Measurements from ENCODE around the gene WDPCP.
"Not testable (repeated sequence)": the region's sequence is repeated elsewhere in the genome, so short reads cannot be mapped to it uniquely, and the experiment has no call there.

Gene WDPCP

GRCh38 chr2:63301481-63301880 lies 286.8 kb downstream of the WDPCP start:
- no peak overlapping the region for H3K4ac ChIP-seq (ENCODE audit: low read depth in 1 of 2, low read length in 2 of 2)
- H2AK5ac ChIP-seq (ENCODE audit: low read length, severe bottlenecking): no peak overlapping the region
- H4K91ac ChIP-seq (ENCODE audit: low read length): no peak overlapping the region
- H2BK12ac ChIP-seq (ENCODE audit: low read length in 2 of 2): no peak overlapping the region
- H3K79me1 ChIP-seq (replicated peaks; ENCODE audit: low read length, poor library complexity, severe bottlenecking): no peaks in the 10 kb centered on the region
- H2AFZ ChIP-seq (ENCODE audit: low read depth, low read length): no peak overlapping the region
- H3K4me3 ChIP-seq (ENCODE audit: insufficient read depth in 1 of 2, low read depth in 1 of 2, low read length in 2 of 2): no peak overlapping the region
- H2BK15ac ChIP-seq (ENCODE audit: low read depth, poor library complexity, severe bottlenecking): no peak overlapping the region
- H3K4me1 ChIP-seq (ENCODE audit: control insufficient read depth, insufficient read depth, low read depth, low read length): no peaks in the 10 kb centered on the region
- H3K27me3 ChIP-seq (ENCODE audit: control insufficient read depth in 1 of 2, insufficient read depth in 1 of 2, low read length in 2 of 2): no peaks in the 10 kb centered on the region
- H2BK120ac ChIP-seq (ENCODE audit: low read depth, low read length): no peak overlapping the region
- H3K9ac ChIP-seq (ENCODE audit: low read length): no peak overlapping the region
- H3K36me3 ChIP-seq (ENCODE audit: control insufficient read depth in 1 of 2, insufficient read depth in 2 of 2, low read depth in 1 of 2, low read length in 2 of 2): no peaks in the 10 kb centered on the region
- no peak overlapping the region for H3K14ac ChIP-seq (ENCODE audit: low read length in 2 of 2)
- peaks cover 59% of the 10 kb centered on the region for H3K9me3 ChIP-seq (ENCODE audit: control insufficient read depth, low read length)
- no peak overlapping the region for H3K4me2 ChIP-seq (ENCODE audit: low read length, poor library complexity, severe bottlenecking)
- no peak overlapping the region for H3K18ac ChIP-seq (ENCODE audit: low read depth in 1 of 2, low read length in 2 of 2)
- H4K8ac ChIP-seq (ENCODE audit: low read length): no peak overlapping the region
- H3K23ac ChIP-seq (ENCODE audit: low read length in 2 of 2): no peak overlapping the region
- H3K27ac ChIP-seq (ENCODE audit: low read length, poor library complexity, severe bottlenecking): no peak overlapping the region
- no peak overlapping the region for H2BK5ac ChIP-seq (ENCODE audit: low read depth, low read length, poor library complexity, severe bottlenecking)
- DNase-seq: no peak
- 72% methylated on average over 1 of the region's 1 CpG for WGBS

GRCh38 chr2:63300835-63301234 lies 287.4 kb downstream of the WDPCP start:
- Histone ChIP-seq H3K18ac (ENCODE audit: low read depth in 1 of 2, low read length in 2 of 2) (no peak overlapping the region), H3K4ac (ENCODE audit: low read depth in 1 of 2, low read length in 2 of 2) (no peak overlapping the region), H3K23ac (ENCODE audit: low read length in 2 of 2) (no peak overlapping the region), H2BK5ac (ENCODE audit: low read depth, low read length, poor library complexity, severe bottlenecking) (no peak overlapping the region), H3K4me1 (ENCODE audit: control insufficient read depth, insufficient read depth, low read depth, low read length) (no peaks in the 10 kb centered on the region), H2AK5ac (ENCODE audit: low read length, severe bottlenecking) (no peak overlapping the region), H2BK120ac (ENCODE audit: low read depth, low read length) (no peak overlapping the region), H4K8ac (ENCODE audit: low read length) (no peak overlapping the region), H2AFZ (ENCODE audit: low read depth, low read length) (no peak overlapping the region), H3K36me3 (ENCODE audit: control insufficient read depth in 1 of 2, insufficient read depth in 2 of 2, low read depth in 1 of 2, low read length in 2 of 2) (no peaks in the 10 kb centered on the region), H3K9ac (ENCODE audit: low read length) (no peak overlapping the region), H3K9me3 (ENCODE audit: control insufficient read depth, low read length) (peaks cover 63% of the 10 kb centered on the region), H3K4me2 (ENCODE audit: low read length, poor library complexity, severe bottlenecking) (no peak overlapping the region), H3K27ac (ENCODE audit: low read length, poor library complexity, severe bottlenecking) (no peak overlapping the region), H3K14ac (ENCODE audit: low read length in 2 of 2) (no peak overlapping the region), H3K27me3 (ENCODE audit: control insufficient read depth in 1 of 2, insufficient read depth in 1 of 2, low read length in 2 of 2) (no peaks in the 10 kb centered on the region), H2BK12ac (ENCODE audit: low read length in 2 of 2) (no peak overlapping the region), H4K91ac (ENCODE audit: low read length) (no peak overlapping the region), H2BK15ac (ENCODE audit: low read depth, poor library complexity, severe bottlenecking) (no peak overlapping the region), H3K4me3 (ENCODE audit: insufficient read depth in 1 of 2, low read depth in 1 of 2, low read length in 2 of 2) (no peak overlapping the region), H3K79me1 (replicated peaks; ENCODE audit: low read length, poor library complexity, severe bottlenecking) (no peaks in the 10 kb centered on the region)
- DNase-seq: no peak
- 89% methylated on average over 2 of the region's 2 CpGs for WGBS

- Histone ChIP-seq H3K4me1 (ENCODE audit: control insufficient read depth, insufficient read depth, low read depth, low read length) (no peaks in the 10 kb centered on the region), H2BK120ac (ENCODE audit: low read depth, low read length) (no peak overlapping the region), H3K4ac (ENCODE audit: low read depth in 1 of 2, low read length in 2 of 2) (no peak overlapping the region), H3K9ac (ENCODE audit: low read length) (no peak overlapping the region), H2BK15ac (ENCODE audit: low read depth, poor library complexity, severe bottlenecking) (no peak overlapping the region), H3K9me3 (ENCODE audit: control insufficient read depth, low read length) (peaks cover 29% of the 10 kb centered on the region), H2AFZ (ENCODE audit: low read depth, low read length) (no peak overlapping the region), H3K27me3 (ENCODE audit: control insufficient read depth in 1 of 2, insufficient read depth in 1 of 2, low read length in 2 of 2) (no peaks in the 10 kb centered on the region), H4K8ac (ENCODE audit: low read length) (no peak overlapping the region), H2BK12ac (ENCODE audit: low read length in 2 of 2) (no peak overlapping the region), H3K36me3 (ENCODE audit: control insufficient read depth in 1 of 2, insufficient read depth in 2 of 2, low read depth in 1 of 2, low read length in 2 of 2) (no peaks in the 10 kb centered on the region), H3K23ac (ENCODE audit: low read length in 2 of 2) (no peak overlapping the region), H3K14ac (ENCODE audit: low read length in 2 of 2) (no peak overlapping the region), H3K79me1 (replicated peaks; ENCODE audit: low read length, poor library complexity, severe bottlenecking) (no peaks in the 10 kb centered on the region), H4K91ac (ENCODE audit: low read length) (no peak overlapping the region), H2AK5ac (ENCODE audit: low read length, severe bottlenecking) (no peak overlapping the region), H3K18ac (ENCODE audit: low read depth in 1 of 2, low read length in 2 of 2) (no peak overlapping the region), H3K27ac (ENCODE audit: low read length, poor library complexity, severe bottlenecking) (no peak overlapping the region), H3K4me2 (ENCODE audit: low read length, poor library complexity, severe bottlenecking) (no peak overlapping the region), H3K4me3 (ENCODE audit: insufficient read depth in 1 of 2, low read depth in 1 of 2, low read length in 2 of 2) (no peak overlapping the region), H2BK5ac (ENCODE audit: low read depth, low read length, poor library complexity, severe bottlenecking) (no peak overlapping the region)
- no peak for DNase-seq
- 100% methylated on average over 1 of the region's 1 CpG for WGBS
Measured at GRCh38 chr2:63287956-63288355, 300.3 kb downstream of the WDPCP start.

GRCh38 chr2:63286520-63286919 lies 301.8 kb downstream of the WDPCP start:
- H3K27ac ChIP-seq (ENCODE audit: low read length, poor library complexity, severe bottlenecking); H2AK5ac ChIP-seq (ENCODE audit: low read length, severe bottlenecking); H3K18ac ChIP-seq (ENCODE audit: low read depth in 1 of 2, low read length in 2 of 2); H2AFZ ChIP-seq (ENCODE audit: low read depth, low read length); H3K9ac ChIP-seq (ENCODE audit: low read length); H4K8ac ChIP-seq (ENCODE audit: low read length); H3K4me1 ChIP-seq (ENCODE audit: control insufficient read depth, insufficient read depth, low read depth, low read length); H2BK5ac ChIP-seq (ENCODE audit: low read depth, low read length, poor library complexity, severe bottlenecking); H3K36me3 ChIP-seq (ENCODE audit: control insufficient read depth in 1 of 2, insufficient read depth in 2 of 2, low read depth in 1 of 2, low read length in 2 of 2); H3K4me3 ChIP-seq (ENCODE audit: insufficient read depth in 1 of 2, low read depth in 1 of 2, low read length in 2 of 2); H3K4ac ChIP-seq (ENCODE audit: low read depth in 1 of 2, low read length in 2 of 2); H3K23ac ChIP-seq (ENCODE audit: low read length in 2 of 2); H2BK12ac ChIP-seq (ENCODE audit: low read length in 2 of 2); H3K4me2 ChIP-seq (ENCODE audit: low read length, poor library complexity, severe bottlenecking); H3K14ac ChIP-seq (ENCODE audit: low read length in 2 of 2); H2BK15ac ChIP-seq (ENCODE audit: low read depth, poor library complexity, severe bottlenecking); H3K79me1 ChIP-seq (replicated peaks; ENCODE audit: low read length, poor library complexity, severe bottlenecking); H4K91ac ChIP-seq (ENCODE audit: low read length); H2BK120ac ChIP-seq (ENCODE audit: low read depth, low read length); H3K27me3 ChIP-seq (ENCODE audit: control insufficient read depth in 1 of 2, insufficient read depth in 1 of 2, low read length in 2 of 2); DNase-seq: not testable (repeated sequence)
- WGBS: 93% methylated on average over 1 of the region's 4 CpGs
- peaks cover 27% of the 10 kb centered on the region for H3K9me3 ChIP-seq (ENCODE audit: control insufficient read depth, low read length)

Measured in mesenchymal stem cell (in vitro differentiated cells and primary cell).